HepG2 (cell line): ENCODE results near the gene ZFP3. TPM values are rescaled to one million over a fixed set of nuclear protein-coding genes. Genes with fewer than 3 reads are reported as not detected.

ENCODE experiments used
- ATAC-seq: fragments of 200-7000 bp; cut with Tn5 transposase; 3 replicates; pipeline ENCODE4 v1.9.1; 2020; ENCODE audit warnings: mild to moderate bottlenecking, moderate library complexity
- BruUV-seq: library from RNA; stranded (reverse); fragments of 400-500 nt; replicated peaks from 2 replicates; lab custom pipeline; 2021; lab: Mats Ljungman, UMichigan
- CTCF ChIA-PET: fragments of 300-600 bp; formaldehyde crosslinking; extraction: SDS; loops from one replicate; lab custom pipeline; 2021; ENCODE audit warnings: low total read pairs, inconsistent platforms, low intra/inter-chr PET ratio; lab: Yijun Ruan, JAX
- POLR2A ChIA-PET: fragments of 350-600 bp; sonication (Branson Sonifier 250); formaldehyde crosslinking; loops from one replicate; lab custom pipeline; 2020; ENCODE audit warnings: antibody characterized with exemption, inconsistent platforms; lab: Yijun Ruan, JAX
- DNase-seq: peaks from one replicate; pipeline ENCODE4 v3.0.0-alpha.2; 2015; ENCODE audit warnings: low spot score
- FAIRE-seq: peaks from 3 replicates; lab custom pipeline; 2011; peaks lifted over from hg19 to GRCh38; lab: Jason Lieb, UNC
- H2AFZ ChIP-seq: one replicate; pipeline ENCODE4 v1.6.1; 2011; ENCODE audit warnings: low read length, inconsistent platforms
- H3K27ac ChIP-seq: fragments of 300-600 bp; 3 replicates; pipeline ENCODE4 v1.8.0; 2011; ENCODE audit warnings: mixed run types, mild to moderate bottlenecking, mixed read lengths, low read length, inconsistent platforms; ENCODE audit not compliant: insufficient read depth; ENCODE audit errors: extremely low read length
- H3K27me3 ChIP-seq, 2 experiments: fragments of 200-600 bp in 1 of 2; 2 replicates in 1 of 2; 3 replicates in 1 of 2; pipeline versions ENCODE4 v1.6.0 to v1.8.0; 2011; ENCODE audit warnings: low read length in 2 of 2, mild to moderate bottlenecking in 2 of 2, moderate library complexity in 2 of 2, inconsistent platforms in 1 of 2; ENCODE audit not compliant: insufficient read depth in 2 of 2, control insufficient read depth in 1 of 2
- H3K36me3 ChIP-seq, 2 experiments: fragments of 200-600 bp in 1 of 2; replicated peaks in 1 of 2; 2 replicates in 1 of 2; 3 replicates in 1 of 2; pipeline versions ENCODE4 v1.5.1 to v1.8.0; 2011; ENCODE audit warnings: low read length in 2 of 2, inconsistent platforms in 1 of 2; ENCODE audit not compliant: insufficient read depth in 2 of 2, control insufficient read depth in 1 of 2
- H3K4me1 ChIP-seq: 2 replicates; pipeline ENCODE4 v1.5.1; 2012; ENCODE audit warnings: low read length, inconsistent platforms; ENCODE audit not compliant: insufficient read depth
- H3K4me2 ChIP-seq: 2 replicates; pipeline ENCODE4 v1.6.0; 2011; ENCODE audit warnings: low read depth, low read length, inconsistent platforms
- H3K4me3 ChIP-seq, 3 experiments: fragments of 200-600 bp in 1 of 3; sonication (generic), shearing (Covaris generic) in 1 of 3; replicated peaks in 1 of 3; 2 replicates each; pipeline ENCODE4 v1.5.1; 2011 to 2016; ENCODE audit warnings: low read length in 3 of 3, inconsistent platforms in 2 of 3, low read depth in 2 of 3, mild to moderate bottlenecking in 2 of 3, control low read depth in 1 of 3, mixed read lengths in 1 of 3; ENCODE audit not compliant: insufficient read depth in 1 of 3
- H3K79me2 ChIP-seq: one replicate; pipeline ENCODE4 v1.6.1; 2011; ENCODE audit warnings: low read length, inconsistent platforms; ENCODE audit not compliant: insufficient read depth
- H3K9ac ChIP-seq: 2 replicates; pipeline ENCODE4 v1.6.0; 2011; ENCODE audit warnings: mild to moderate bottlenecking, low read depth, low read length, inconsistent platforms; ENCODE audit not compliant: insufficient read depth
- H3K9me3 ChIP-seq: 2 replicates; pipeline ENCODE4 v1.5.1; 2012; ENCODE audit warnings: mild to moderate bottlenecking, low read length
- H4K20me1 ChIP-seq: 2 replicates; pipeline ENCODE4 v1.6.0; 2011; ENCODE audit warnings: inconsistent platforms, mild to moderate bottlenecking, low read length, moderate library complexity; ENCODE audit not compliant: insufficient read depth
- EP300 ChIP-seq, 3 experiments: sonication (generic) in 1 of 3; formaldehyde crosslinking in 1 of 3; IDR thresholded peaks; 2 replicates each; pipeline versions ENCODE4 v1.5.1 to v1.6.1; 2011 to 2020; ENCODE audit warnings: low read depth in 2 of 3, low read length in 2 of 3, borderline replicate concordance in 1 of 3, improper control_type of control experiment in 1 of 3, mild to moderate bottlenecking in 1 of 3, missing genetic modification reagents in 1 of 3, moderate library complexity in 1 of 3
- FOXK2 ChIP-seq: fragments of 450-650 bp; IDR thresholded peaks from 2 replicates; pipeline ENCODE4 v1.6.1; 2016
- HOXA7 ChIP-seq: sonication (generic); formaldehyde crosslinking; IDR thresholded peaks from 2 replicates; pipeline ENCODE4 v1.8.1; 2022; ENCODE audit warnings: mild to moderate bottlenecking, missing genetic modification reagents, moderate library complexity
- HOXD1 ChIP-seq: sonication (generic); formaldehyde crosslinking; IDR thresholded peaks from 2 replicates; pipeline ENCODE4 v1.5.0; 2020; ENCODE audit warnings: missing genetic modification reagents
- MYC ChIP-seq: sonication (generic); formaldehyde crosslinking; IDR thresholded peaks from 2 replicates; pipeline ENCODE4 v1.9.0; 2021; ENCODE audit warnings: missing genetic modification reagents, borderline replicate concordance
- SNAPC2 ChIP-seq: sonication (generic); formaldehyde crosslinking; IDR thresholded peaks from 2 replicates; pipeline ENCODE4 v1.8.1; 2022; ENCODE audit warnings: mild to moderate bottlenecking, missing genetic modification reagents
- ZFP82 ChIP-seq: sonication (generic); formaldehyde crosslinking; IDR thresholded peaks from 2 replicates; pipeline ENCODE4 v1.5.1; 2020; ENCODE audit warnings: mild to moderate bottlenecking, missing genetic modification reagents, borderline replicate concordance
- ZNF572 ChIP-seq: sonication (generic); formaldehyde crosslinking; IDR thresholded peaks from 2 replicates; pipeline ENCODE4 v1.5.1; 2020; ENCODE audit warnings: mild to moderate bottlenecking, missing genetic modification reagents
- ZNF652 ChIP-seq: IDR thresholded peaks from 2 replicates; pipeline ENCODE4 v1.6.1; 2016; ENCODE audit warnings: low read depth, borderline replicate concordance
- ZNF670 ChIP-seq: sonication (generic); formaldehyde crosslinking; IDR thresholded peaks from 2 replicates; pipeline ENCODE4 v1.8.0; 2022; ENCODE audit warnings: mild to moderate bottlenecking, missing genetic modification reagents, borderline replicate concordance
- ZNF713 ChIP-seq: sonication (generic); formaldehyde crosslinking; IDR thresholded peaks from 2 replicates; pipeline ENCODE4 v1.4.0; 2020; ENCODE audit warnings: mild to moderate bottlenecking, missing genetic modification reagents
- ZNF747 ChIP-seq: sonication (generic); formaldehyde crosslinking; IDR thresholded peaks from 2 replicates; pipeline ENCODE4 v1.8.1; 2023; ENCODE audit warnings: missing genetic modification reagents, mild to moderate bottlenecking, borderline replicate concordance
- ZNF75D ChIP-seq: sonication (generic); formaldehyde crosslinking; IDR thresholded peaks from 2 replicates; pipeline ENCODE4 v1.8.1; 2023; ENCODE audit warnings: missing genetic modification reagents, mild to moderate bottlenecking, borderline replicate concordance
- WGBS: methylation state at CpG from one replicate; pipeline ENCODE4 v1.1.6; 2017; ENCODE audit warnings: low lambda C conversion rate; 5-methylcytosine and 5-hydroxymethylcytosine counted together
- in situ Hi-C: cut with HindIII; loops from 2 replicates; pipeline ENCODE4 v1.10.0; 2017; ENCODE audit warnings: low pct_unique_long_range_greater_than_20kb; ENCODE audit not compliant: extremely low pct_ligation_motif_present
- intact Hi-C: fragments of 100-400 bp; cut with micrococcal nuclease; formaldehyde crosslinking; loops from one replicate; pipeline ENCODE4 v1.10.0; 2022; ENCODE audit not compliant: unreplicated experiment
- polyA plus RNA-seq, 8 experiments: library from polyadenylated mRNA; depleted of rRNA in 3 of 8; stranded (reverse) in 7 of 8; unstranded in 1 of 8; fragments of >200 nt; fragmentation: Illumina TruSeq in 4 of 8; extraction: Trizol in 4 of 8; gene quantifications; 2 replicates each; pipeline versions ENCODE4 v1.2.1 to v1.2.3, GENCODE V29; 2011 to 2016; ENCODE audit warnings: low read depth in 4 of 8, missing spikeins in 1 of 8, mixed read lengths in 1 of 8; ENCODE audit not compliant: insufficient read depth in 1 of 8
- total RNA-seq, 5 experiments: library from RNA; depleted of rRNA; stranded (reverse); fragments of >200 nt; fragmentation: Illumina TruSeq; extraction: Trizol; gene quantifications; 2 replicates each; pipeline ENCODE4 v1.2.3, GENCODE V29; 2016; ENCODE audit warnings: low read depth in 1 of 5
- TF ChIP-seq, protein P1 (sequence below): sonication (generic); formaldehyde crosslinking; IDR thresholded peaks from 2 replicates; pipeline ENCODE4 v1.8.1; 2023; ENCODE audit warnings: mild to moderate bottlenecking, inconsistent platforms, moderate library complexity, missing genetic modification reagents, borderline replicate concordance
- TF ChIP-seq, protein P2 (sequence below): sonication (generic); formaldehyde crosslinking; IDR thresholded peaks from 2 replicates; pipeline ENCODE4 v1.4.0; 2020; ENCODE audit warnings: missing genetic modification reagents

Gene ZFP3
- total and polyA plus RNA-seq, 2 of the 13 experiments (the other 11 are each of a cell fraction or from before 2014, with no cell fraction given): not detected

DNA sequence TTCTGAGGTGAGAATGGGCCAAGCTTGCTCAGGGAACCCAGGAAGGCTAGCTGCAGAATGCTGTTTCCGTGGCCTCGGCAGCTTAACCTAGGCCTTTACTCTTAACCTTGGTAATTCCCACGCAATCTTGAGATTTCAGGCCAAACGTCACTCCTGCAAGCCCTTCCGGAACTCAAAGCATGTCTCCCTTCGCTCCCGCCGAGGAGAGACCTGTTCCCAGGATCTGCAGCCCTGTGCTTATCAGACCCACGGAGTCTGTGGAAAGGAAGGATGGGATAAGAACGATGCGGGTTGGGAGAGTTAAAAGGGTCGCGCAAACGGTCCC, 524 bp upstream of the ZFP3 start:
- no peak overlapping the region for H3K9ac ChIP-seq
- no peaks in the 10 kb centered on the region for H3K79me2 ChIP-seq
- CTCF ChIA-PET: no interaction called here
- no peaks in the 10 kb centered on the region for H4K20me1 ChIP-seq
- no peak for FAIRE-seq
- in situ Hi-C loops (no loop called here), intact Hi-C loops (no loop called here)
- TF ChIP-seq ZNF652 (CRISPR knock-in tag): no peak
- TF ChIP-seq, protein P1, sequence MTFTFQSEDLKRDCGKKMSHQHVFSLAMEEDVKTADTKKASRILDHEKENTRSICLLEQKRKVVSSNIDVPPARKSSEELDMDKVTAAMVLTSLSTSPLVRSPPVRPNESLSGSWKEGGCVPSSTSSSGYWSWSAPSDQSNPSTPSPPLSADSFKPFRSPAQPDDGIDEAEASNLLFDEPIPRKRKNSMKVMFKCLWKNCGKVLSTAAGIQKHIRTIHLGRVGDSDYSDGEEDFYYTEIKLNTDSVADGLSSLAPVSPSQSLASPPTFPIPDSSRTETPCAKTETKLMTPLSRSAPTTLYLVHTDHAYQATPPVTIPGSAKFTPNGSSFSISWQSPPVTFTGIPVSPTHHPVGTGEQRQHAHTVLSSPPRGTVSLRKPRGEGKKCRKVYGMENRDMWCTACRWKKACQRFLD: no peak
- TF ChIP-seq HOXD1: no peak
- no peak for TF ChIP-seq SNAPC2 (CRISPR knock-in tag)
- no peak for TF ChIP-seq EP300 (IDR thresholded peaks at IDR 0.05; ENCODE audit: low read depth in 2 of 2, low read length in 2 of 2)
- no peak for TF ChIP-seq EP300 (CRISPR knock-in tag; IDR thresholded peaks at IDR 0.05; ENCODE audit: borderline replicate concordance)
- TF ChIP-seq ZNF572 (CRISPR knock-in tag): no peak
- no peak for TF ChIP-seq ZFP82 (CRISPR knock-in tag)
- POLR2A ChIA-PET: no interaction called here
- H3K36me3 ChIP-seq: no peaks in the 10 kb centered on the region
- no peak overlapping the region for H3K4me2 ChIP-seq
- no peak for DNase-seq
- no peak overlapping the region for H3K4me3 ChIP-seq
- no peak overlapping the region for H3K27ac ChIP-seq
- H3K4me1 ChIP-seq: peaks cover 9% of the 10 kb centered on the region
- no peak for ATAC-seq
- no TSS peak for BruUV-seq
- no peak overlapping the region for H2AFZ ChIP-seq
- WGBS: 86% methylated on average over 14 of the region's 14 CpGs
- H3K27me3 ChIP-seq: no peaks in the 10 kb centered on the region; a peak in 1 of 5 replicates
- no peaks in the 10 kb centered on the region for H3K9me3 ChIP-seq

DNA sequence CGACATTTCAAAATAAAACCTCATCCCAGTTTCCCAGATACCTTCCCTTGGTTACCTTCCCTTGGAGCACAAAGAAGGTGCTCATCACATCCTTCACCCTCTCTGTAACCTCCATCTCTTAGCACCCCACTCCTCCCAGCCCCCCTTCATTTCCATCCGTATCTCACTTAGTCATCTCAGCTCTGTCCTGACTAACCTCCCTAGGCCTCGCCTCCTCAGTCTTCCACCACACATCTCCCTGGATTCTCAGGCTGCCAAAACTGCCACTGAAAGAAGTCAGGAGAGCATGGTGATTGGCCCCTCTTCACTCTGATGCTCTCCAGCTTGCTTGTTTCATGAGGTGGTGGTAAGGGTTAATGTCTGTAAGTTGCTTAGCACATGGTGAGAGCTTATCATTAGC, 2.3 kb downstream of the ZFP3 start:
- POLR2A ChIA-PET: no interaction called here
- FAIRE-seq: no peak
- no peak for ATAC-seq
- Histone ChIP-seq H3K27me3 (peaks cover 0 to 1% of the 10 kb centered on the region in 2 experiments; a peak in 3 of 5 replicates), H3K4me1 (peaks cover 5% of the 10 kb centered on the region), H3K4me3 (no peak overlapping the region), H3K4me2 (no peak overlapping the region), H3K9ac (no peak overlapping the region), H4K20me1 (no peaks in the 10 kb centered on the region), H3K27ac (no peak overlapping the region), H2AFZ (no peak overlapping the region), H3K9me3 (no peaks in the 10 kb centered on the region), H3K36me3 (no peaks in the 10 kb centered on the region), H3K79me2 (no peaks in the 10 kb centered on the region)
- intact Hi-C loops: no loop called here
- no peak for TF ChIP-seq HOXA7
- no peak for TF ChIP-seq FOXK2
- TF ChIP-seq ZNF670 (CRISPR knock-in tag): no peak
- TF ChIP-seq MYC (CRISPR knock-in tag): no peak
- no peak for TF ChIP-seq ZNF75D (CRISPR knock-in tag)
- TF ChIP-seq, protein P2, sequence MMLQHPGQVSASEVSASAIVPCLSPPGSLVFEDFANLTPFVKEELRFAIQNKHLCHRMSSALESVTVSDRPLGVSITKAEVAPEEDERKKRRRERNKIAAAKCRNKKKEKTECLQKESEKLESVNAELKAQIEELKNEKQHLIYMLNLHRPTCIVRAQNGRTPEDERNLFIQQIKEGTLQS (CRISPR knock-in tag): no peak
- TF ChIP-seq ZNF713 (CRISPR knock-in tag): no peak
- no peak for TF ChIP-seq ZNF747
- no TSS peak for BruUV-seq
- DNase-seq: no peak
- CTCF ChIA-PET: no interaction called here
- 27% methylated on average over 3 of the region's 3 CpGs for WGBS
- in situ Hi-C loops: no loop called here
